SK-N-SH treated with all-trans-retinoic acid at 6 μM for 48 hours (cell line): Measurements from ENCODE around the gene MUC2.

Source experiments
- ARNTL ChIP-seq: fragments of 450-650 bp; formaldehyde crosslinking; IDR thresholded peaks from 2 replicates; pipeline ENCODE4 v1.5.0; 2020; ENCODE audit warnings: low read depth, mild to moderate bottlenecking, moderate library complexity, borderline replicate concordance
- CSDC2 ChIP-seq: fragments of 250-450 bp; sonication (Bioruptor Pico); IDR thresholded peaks from 2 replicates; pipeline ENCODE4 v1.5.0; 2020; ENCODE audit warnings: mild to moderate bottlenecking, moderate library complexity
- TOX ChIP-seq: fragments of 250-450 bp; sonication (Bioruptor Pico); IDR thresholded peaks from 2 replicates; pipeline ENCODE4 v1.8.0; 2021; ENCODE audit warnings: mild to moderate bottlenecking, moderate library complexity, borderline replicate concordance
- ZC3H10 ChIP-seq: fragments of 250-450 bp; sonication (Bioruptor Pico); IDR thresholded peaks from 2 replicates; pipeline ENCODE4 v1.5.1; 2021; ENCODE audit warnings: mild to moderate bottlenecking, moderate library complexity
- ZFP30 ChIP-seq: fragments of 450-650 bp; formaldehyde crosslinking; IDR thresholded peaks from 2 replicates; pipeline ENCODE4 v1.5.0; 2022; ENCODE audit warnings: mild to moderate bottlenecking, moderate library complexity
- ZNF8 ChIP-seq: fragments of 450-650 bp; formaldehyde crosslinking; IDR thresholded peaks from 2 replicates; pipeline ENCODE4 v1.5.0; 2020; ENCODE audit warnings: mild to moderate bottlenecking, moderate library complexity
- TF ChIP-seq, protein P1 (sequence below): fragments of 250-450 bp; sonication (Bioruptor Pico); IDR thresholded peaks from 2 replicates; pipeline ENCODE4 v1.8.0; 2021; ENCODE audit warnings: low read depth, mild to moderate bottlenecking, moderate library complexity, borderline replicate concordance

DNA sequence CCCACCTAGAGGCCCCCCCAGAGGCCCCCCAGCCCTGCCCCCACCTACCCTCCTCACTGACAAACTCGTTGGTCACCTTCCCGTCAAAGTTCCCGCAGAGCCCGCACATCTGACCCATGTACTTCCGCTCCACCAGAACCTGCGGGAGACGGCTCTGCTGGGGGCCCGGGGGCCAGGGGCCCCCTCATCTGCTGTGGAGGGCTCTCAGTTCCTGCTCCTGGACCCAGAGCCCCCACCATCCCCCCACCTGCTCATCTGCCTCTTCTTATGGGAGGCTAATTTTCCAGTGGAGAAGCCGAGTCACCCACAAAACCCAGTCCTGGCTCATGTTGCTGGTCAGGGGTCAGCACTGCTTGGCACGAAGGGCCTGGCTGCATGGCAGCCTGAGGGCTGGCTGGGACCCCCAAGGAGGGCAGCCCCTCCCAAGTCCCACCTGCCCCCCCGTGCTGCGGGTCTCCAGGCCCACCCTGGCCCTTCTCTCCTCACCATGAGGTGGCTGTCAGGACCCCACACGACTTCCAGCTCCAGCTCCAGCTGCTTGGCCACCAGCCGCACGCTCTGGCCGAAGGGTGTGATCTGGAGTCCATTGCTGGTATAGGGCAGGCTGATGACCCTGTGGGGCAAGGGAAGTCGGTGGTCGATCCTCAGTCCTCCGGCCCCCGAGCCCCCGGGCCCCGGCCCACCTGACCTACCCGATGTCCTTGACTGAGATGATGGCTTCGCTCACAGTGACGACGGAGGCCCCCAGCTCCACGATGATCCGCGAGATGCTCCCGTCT lies 43.4 kb upstream of the MUC2 start:
- TF ChIP-seq ARNTL (CRISPR knock-in tag), result no peak
- TF ChIP-seq, protein P1, sequence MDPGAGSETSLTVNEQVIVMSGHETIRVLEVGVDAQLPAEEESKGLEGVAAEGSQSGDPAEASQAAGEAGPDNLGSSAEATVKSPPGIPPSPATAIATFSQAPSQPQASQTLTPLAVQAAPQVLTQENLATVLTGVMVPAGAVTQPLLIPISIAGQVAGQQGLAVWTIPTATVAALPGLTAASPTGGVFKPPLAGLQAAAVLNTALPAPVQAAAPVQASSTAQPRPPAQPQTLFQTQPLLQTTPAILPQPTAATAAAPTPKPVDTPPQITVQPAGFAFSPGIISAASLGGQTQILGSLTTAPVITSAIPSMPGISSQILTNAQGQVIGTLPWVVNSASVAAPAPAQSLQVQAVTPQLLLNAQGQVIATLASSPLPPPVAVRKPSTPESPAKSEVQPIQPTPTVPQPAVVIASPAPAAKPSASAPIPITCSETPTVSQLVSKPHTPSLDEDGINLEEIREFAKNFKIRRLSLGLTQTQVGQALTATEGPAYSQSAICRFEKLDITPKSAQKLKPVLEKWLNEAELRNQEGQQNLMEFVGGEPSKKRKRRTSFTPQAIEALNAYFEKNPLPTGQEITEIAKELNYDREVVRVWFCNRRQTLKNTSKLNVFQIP (CRISPR knock-in tag), result no peak
- no peak for TF ChIP-seq ZFP30 (CRISPR knock-in tag)
- no peak for TF ChIP-seq ZNF8 (CRISPR knock-in tag)
- no peak for TF ChIP-seq CSDC2 (CRISPR knock-in tag)
- TF ChIP-seq TOX, result no peak
- TF ChIP-seq ZC3H10 (CRISPR knock-in tag), result no peak
